ENCODE results near the gene TSPO. TPM values are rescaled to one million over a fixed set of nuclear protein-coding genes. Genes with fewer than 3 reads are reported as not detected.
A peak's percentile ranks its signal among the peaks of the same experiment; 100 is the strongest.

TSPO gene
- total and polyA plus RNA-seq, 7 experiments from 2014 or later: 56.1 to 357 (median 102) TPM

DNA sequence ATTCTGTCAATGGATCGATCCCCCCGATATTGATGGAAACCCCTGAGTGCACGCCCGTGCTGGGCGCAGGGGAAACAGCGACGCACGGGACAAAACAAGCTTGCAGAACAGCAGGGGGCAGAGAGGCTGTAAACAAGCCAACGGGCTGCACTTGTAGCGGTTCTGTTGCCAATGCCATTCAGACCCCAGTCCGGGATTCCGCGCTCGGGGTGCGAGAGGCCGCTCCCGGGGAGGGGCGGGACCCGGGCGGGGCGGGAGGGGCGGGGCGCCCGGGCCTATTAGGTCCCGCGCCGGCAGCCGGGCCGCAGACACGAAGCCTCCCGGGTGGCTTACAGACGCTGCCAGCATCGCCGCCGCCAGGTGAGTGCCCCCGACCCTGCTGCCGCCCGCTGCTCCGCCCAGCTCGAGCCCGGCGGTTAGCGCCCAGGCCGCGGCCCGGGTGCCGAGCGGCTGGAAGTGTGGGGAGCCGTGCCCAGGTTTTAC is 40.9 kb upstream of the TSPO start, which contains the start of gene BIK:
Gene BIK, plus strand, starts transcription at position 307 of the 483 bp plus-strand sequence. CDS start 13,273 bp downstream, outside the sequence.
- H3K4me3 ChIP-seq (ENCODE audit: low read length): peak within 1 kb of the TSS; percentile 74
- Mint-ChIP-seq H3K9me3 (no peaks in the 10 kb centered on the region), H3K27ac (peak within 1 kb of the TSS in 5 of 9 donors; percentile 22 to 87 (median 72)), H3K4me1 (peaks cover 0 to 9% (median 7%) of the 10 kb centered on the region in 7 donors), H3K27me3 (peaks cover 0 to 45% (median 0%) of the 10 kb centered on the region in 5 donors), H3K4me3 (peak within 1 kb of the TSS; percentile 81 to 90 (median 84)), H3K36me3 (no peaks in the 10 kb centered on the region)
- H3K9me3 ChIP-seq (ENCODE audit: control insufficient read depth in 2 of 3, low read length in 3 of 3): no peaks in the 10 kb centered on the region
- intact Hi-C loops (cut with micrococcal nuclease): loop anchor here (1.0 to 2.0 kb wide), 3 partner anchors 21 to 26 kb away; partner anchors contain the start of gene TTLL1 (in 2 of the 2)
- ChIA-PET POLR2A (interaction anchor here (1.0 to 1.5 kb wide), 2 partner anchors 11 to 37 kb away, joined by 3 read pairs; no protein-coding TSS in a partner anchor), CTCF (interaction anchor here (0.5 to 1.0 kb wide), 2 partner anchors 39 to 420 kb away, joined by 3 to 4 read pairs; no protein-coding TSS in a partner anchor)
- peak within 1 kb of the TSS; percentile 53 for H3K27ac ChIP-seq (ENCODE audit: low read depth, low read length)
- ATAC-seq: peak; percentile 69
- peak; percentile 10 to 41 (median 29) for DNase-seq
- H3K4me1 ChIP-seq (ENCODE audit: control insufficient read depth in 2 of 2, insufficient read depth in 2 of 2, low read length in 2 of 2): peaks cover 0 to 6% of the 10 kb centered on the region in 2 donors
- H3K27me3 ChIP-seq (ENCODE audit: control insufficient read depth in 2 of 2, insufficient read depth in 2 of 2, low read length in 2 of 2): no peaks in the 10 kb centered on the region
- peaks cover 0 to 4% (median 0%) of the 10 kb centered on the region in 3 experiments for H3K36me3 ChIP-seq (ENCODE audit: control insufficient read depth in 2 of 3, insufficient read depth in 3 of 3, low read length in 3 of 3)

- DNase-seq: peak; percentile 24 to 61 (median 44)
- H3K27me3 Mint-ChIP-seq: peaks cover 0 to 45% (median 0%) of the 10 kb centered on the region in 5 donors
- H3K4me1 Mint-ChIP-seq: peaks cover 0 to 9% (median 7%) of the 10 kb centered on the region in 7 donors
- H3K9me3 Mint-ChIP-seq: no peaks in the 10 kb centered on the region
- intact Hi-C loops (cut with micrococcal nuclease): loop anchor here (1.0 to 2.0 kb wide), 5 partner anchors 22 to 76 kb away; partner anchors contain the start of genes TTLL1 (in 2 of the 2) and TTLL12 (in 1 of the 2)
- Histone ChIP-seq H3K27me3 (ENCODE audit: control insufficient read depth in 2 of 2, insufficient read depth in 2 of 2, low read length in 2 of 2) (no peaks in the 10 kb centered on the region), H3K4me1 (ENCODE audit: control insufficient read depth in 2 of 2, insufficient read depth in 2 of 2, low read length in 2 of 2) (peaks cover 0 to 6% of the 10 kb centered on the region in 2 donors), H3K4me3 (ENCODE audit: low read length) (peak overlapping the region; percentile 74), H3K27ac (ENCODE audit: low read depth, low read length) (peak overlapping the region; percentile 53), H3K9me3 (ENCODE audit: control insufficient read depth in 2 of 3, low read length in 3 of 3) (no peaks in the 10 kb centered on the region), H3K36me3 (ENCODE audit: control insufficient read depth in 2 of 3, insufficient read depth in 3 of 3, low read length in 3 of 3) (peaks cover 0 to 4% (median 0%) of the 10 kb centered on the region in 3 experiments)
- H3K36me3 Mint-ChIP-seq: no peaks in the 10 kb centered on the region
- ChIA-PET POLR2A (interaction anchor here (0.6 to 1.5 kb wide), 3 partner anchors 31 to 1499 kb away, joined by 3 to 6 read pairs (median 3); partner anchors contain the start of gene MCAT), CTCF (interaction anchor here (0.9 kb wide), 1 partner anchor 117 kb away, joined by 3 read pairs; no protein-coding TSS in a partner anchor)
- H3K4me3 Mint-ChIP-seq: peak overlapping the region; percentile 69 to 88 (median 80)
- ATAC-seq: peak; percentile 87
- H3K27ac Mint-ChIP-seq: peak overlapping the region in 3 of 9 donors; percentile 33 to 56 (median 56)
Observed at GRCh38 chr22:43110927-43111623, 40.3 kb upstream of the TSPO start.

DNA sequence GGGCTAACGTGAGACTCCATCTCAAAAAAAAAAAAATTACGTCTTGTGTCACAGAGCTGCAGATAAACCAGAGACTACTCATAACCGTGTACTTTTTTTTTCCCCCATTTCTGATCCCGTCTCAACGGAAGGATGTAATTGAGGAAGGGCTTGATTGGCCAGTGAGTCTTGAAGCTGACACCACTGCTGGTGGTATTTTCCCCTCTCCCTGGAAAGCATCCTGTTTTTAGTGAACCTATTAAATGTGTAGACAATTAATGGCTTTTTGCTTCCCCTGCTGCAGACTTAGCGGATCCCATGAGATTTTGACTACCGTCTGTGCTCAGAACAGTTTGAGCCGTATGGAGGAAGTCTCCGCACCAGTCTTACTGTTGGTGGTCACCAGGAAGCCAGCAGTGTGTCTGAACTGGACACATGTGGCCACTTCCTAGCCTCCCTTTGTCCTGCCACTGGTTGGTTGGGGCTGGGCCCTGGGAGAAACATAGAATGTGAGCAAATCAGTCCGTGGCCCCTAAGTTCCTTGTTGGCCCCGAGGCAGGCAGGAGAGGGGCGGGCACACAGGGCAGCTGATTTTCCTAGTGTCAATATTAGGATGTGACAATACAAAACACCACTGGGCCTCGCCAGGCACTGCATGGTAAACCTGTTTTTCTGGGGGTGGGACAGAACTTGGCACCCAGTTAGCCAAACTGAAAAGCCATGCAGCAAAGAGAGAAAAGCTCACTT is 37.7 kb upstream of the TSPO start:
- H3K9me3 Mint-ChIP-seq: no peaks in the 10 kb centered on the region
- DNase-seq: no peak
- Histone ChIP-seq H3K4me1 (ENCODE audit: control insufficient read depth in 2 of 2, insufficient read depth in 2 of 2, low read length in 2 of 2) (peaks cover 0 to 6% of the 10 kb centered on the region in 2 donors), H3K36me3 (ENCODE audit: control insufficient read depth in 2 of 3, insufficient read depth in 3 of 3, low read length in 3 of 3) (peaks cover 0 to 4% (median 0%) of the 10 kb centered on the region in 3 experiments), H3K4me3 (ENCODE audit: low read length) (no peak overlapping the region), H3K27ac (ENCODE audit: low read depth, low read length) (no peak overlapping the region), H3K9me3 (ENCODE audit: control insufficient read depth in 2 of 3, low read length in 3 of 3) (no peaks in the 10 kb centered on the region), H3K27me3 (ENCODE audit: control insufficient read depth in 2 of 2, insufficient read depth in 2 of 2, low read length in 2 of 2) (no peaks in the 10 kb centered on the region)
- POLR2A ChIA-PET: no interaction called here
- no peaks in the 10 kb centered on the region for H3K36me3 Mint-ChIP-seq
- peaks cover 0 to 43% (median 0%) of the 10 kb centered on the region in 5 donors for H3K27me3 Mint-ChIP-seq
- H3K4me3 Mint-ChIP-seq: no peak overlapping the region
- H3K4me1 Mint-ChIP-seq: peaks cover 0 to 10% (median 7%) of the 10 kb centered on the region in 7 donors
- intact Hi-C loops (cut with micrococcal nuclease): no loop called here
- ATAC-seq: no peak
- peak overlapping the region in 1 of 9 donors; percentile 4 for H3K27ac Mint-ChIP-seq
- CTCF ChIA-PET: interaction anchor here (0.6 kb wide), 1 partner anchor 106 kb away, joined by 5 read pairs; no protein-coding TSS in a partner anchor

DNA sequence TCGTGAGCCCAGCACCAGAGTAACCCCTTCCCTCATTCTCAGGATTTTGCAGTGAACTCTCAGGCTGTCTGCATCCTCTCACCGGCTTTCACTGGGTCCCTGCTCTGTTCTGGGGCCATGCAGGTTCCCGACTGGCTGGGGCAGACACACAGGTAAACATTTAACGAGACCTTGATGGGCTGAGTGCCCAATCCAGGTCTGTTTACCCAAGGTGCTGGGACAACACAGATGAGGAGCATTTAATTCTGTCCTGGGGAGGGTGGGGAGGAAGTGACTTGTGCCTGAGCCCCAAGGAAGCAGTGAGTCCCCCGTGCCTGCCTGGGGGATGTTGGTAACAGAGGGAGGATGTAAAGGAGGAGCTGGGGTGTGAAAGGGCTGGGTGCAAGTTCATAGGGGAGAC is 36.4 kb upstream of the TSPO start:
- ChIA-PET POLR2A (no interaction called here), CTCF (no interaction called here)
- H3K27me3 ChIP-seq (ENCODE audit: control insufficient read depth in 2 of 2, insufficient read depth in 2 of 2, low read length in 2 of 2): no peaks in the 10 kb centered on the region
- DNase-seq: no peak
- no peak overlapping the region for H3K4me3 ChIP-seq (ENCODE audit: low read length)
- no peaks in the 10 kb centered on the region for H3K9me3 ChIP-seq (ENCODE audit: control insufficient read depth in 2 of 3, low read length in 3 of 3)
- Mint-ChIP-seq H3K27ac (peak overlapping the region in 1 of 9 donors; percentile 52), H3K27me3 (peaks cover 0 to 34% (median 0%) of the 10 kb centered on the region in 5 donors), H3K36me3 (no peaks in the 10 kb centered on the region), H3K4me3 (no peak overlapping the region), H3K4me1 (peaks cover 0 to 10% (median 7%) of the 10 kb centered on the region in 7 donors), H3K9me3 (no peaks in the 10 kb centered on the region)
- H3K36me3 ChIP-seq (ENCODE audit: control insufficient read depth in 2 of 3, insufficient read depth in 3 of 3, low read length in 3 of 3): peaks cover 0 to 4% (median 0%) of the 10 kb centered on the region in 3 experiments
- H3K4me1 ChIP-seq (ENCODE audit: control insufficient read depth in 2 of 2, insufficient read depth in 2 of 2, low read length in 2 of 2): peaks cover 0 to 6% of the 10 kb centered on the region in 2 donors
- intact Hi-C loops (cut with micrococcal nuclease): no loop called here
- no peak overlapping the region for H3K27ac ChIP-seq (ENCODE audit: low read depth, low read length)
- no peak for ATAC-seq

DNA sequence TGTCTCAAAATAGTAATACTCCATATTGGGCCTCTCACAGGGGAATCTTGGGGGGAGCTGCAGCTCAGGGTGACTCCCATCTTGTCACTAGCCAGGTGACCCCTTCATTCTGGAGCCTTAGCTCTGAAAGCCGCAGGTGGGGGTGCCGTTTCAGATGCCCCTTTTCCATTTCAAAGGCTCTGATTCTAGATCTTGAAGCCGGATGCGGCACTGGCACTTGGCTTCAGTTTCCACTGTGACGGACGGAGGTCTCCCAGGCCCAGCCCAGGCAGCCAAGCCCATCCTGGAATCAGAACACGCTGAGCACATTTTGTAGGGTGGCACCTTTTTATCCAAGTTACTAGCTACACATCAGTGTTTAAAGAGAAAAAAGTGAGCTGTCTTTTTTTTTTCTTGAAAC is 34.4 kb upstream of the TSPO start:
- H3K27me3 Mint-ChIP-seq: peaks cover 0 to 23% (median 0%) of the 10 kb centered on the region in 5 donors
- POLR2A ChIA-PET: interaction anchor here (0.6 kb wide), 1 partner anchor 9 kb away, joined by 10 read pairs; no protein-coding TSS in a partner anchor
- ATAC-seq (no peak), DNase-seq (no peak)
- peaks cover 0 to 4% (median 0%) of the 10 kb centered on the region in 7 donors for H3K4me1 Mint-ChIP-seq
- Histone ChIP-seq H3K9me3 (ENCODE audit: control insufficient read depth in 2 of 3, low read length in 3 of 3) (no peaks in the 10 kb centered on the region), H3K4me1 (ENCODE audit: control insufficient read depth in 2 of 2, insufficient read depth in 2 of 2, low read length in 2 of 2) (no peaks in the 10 kb centered on the region), H3K27ac (ENCODE audit: low read depth, low read length) (no peak overlapping the region), H3K27me3 (ENCODE audit: control insufficient read depth in 2 of 2, insufficient read depth in 2 of 2, low read length in 2 of 2) (no peaks in the 10 kb centered on the region), H3K4me3 (ENCODE audit: low read length) (no peak overlapping the region), H3K36me3 (ENCODE audit: control insufficient read depth in 2 of 3, insufficient read depth in 3 of 3, low read length in 3 of 3) (no peaks in the 10 kb centered on the region)
- intact Hi-C loops (cut with micrococcal nuclease): no loop called here
- no peaks in the 10 kb centered on the region for H3K36me3 Mint-ChIP-seq
- H3K27ac Mint-ChIP-seq: no peak overlapping the region
- CTCF ChIA-PET: no interaction called here
- H3K9me3 Mint-ChIP-seq: no peaks in the 10 kb centered on the region
- no peak overlapping the region for H3K4me3 Mint-ChIP-seq
